Activated CD4-positive, alpha-beta T cell treated with anti-CD3 and anti-CD28 coated beads, Interleukin-2, amount 50 U/mL, for 1 hour (primary cell): ENCODE data around the gene WHAMM.
A peak's percentile ranks its signal among the peaks of the same experiment; 100 is the strongest.
"Not testable (repeated sequence)": the region's sequence is repeated elsewhere in the genome, so short reads cannot be mapped to it uniquely, and the experiment has no call there.

Experiments
- DNase-seq: peaks from one replicate; pipeline ENCODE4 v3.0.0-alpha.2; 2020

Gene WHAMM, protein sequence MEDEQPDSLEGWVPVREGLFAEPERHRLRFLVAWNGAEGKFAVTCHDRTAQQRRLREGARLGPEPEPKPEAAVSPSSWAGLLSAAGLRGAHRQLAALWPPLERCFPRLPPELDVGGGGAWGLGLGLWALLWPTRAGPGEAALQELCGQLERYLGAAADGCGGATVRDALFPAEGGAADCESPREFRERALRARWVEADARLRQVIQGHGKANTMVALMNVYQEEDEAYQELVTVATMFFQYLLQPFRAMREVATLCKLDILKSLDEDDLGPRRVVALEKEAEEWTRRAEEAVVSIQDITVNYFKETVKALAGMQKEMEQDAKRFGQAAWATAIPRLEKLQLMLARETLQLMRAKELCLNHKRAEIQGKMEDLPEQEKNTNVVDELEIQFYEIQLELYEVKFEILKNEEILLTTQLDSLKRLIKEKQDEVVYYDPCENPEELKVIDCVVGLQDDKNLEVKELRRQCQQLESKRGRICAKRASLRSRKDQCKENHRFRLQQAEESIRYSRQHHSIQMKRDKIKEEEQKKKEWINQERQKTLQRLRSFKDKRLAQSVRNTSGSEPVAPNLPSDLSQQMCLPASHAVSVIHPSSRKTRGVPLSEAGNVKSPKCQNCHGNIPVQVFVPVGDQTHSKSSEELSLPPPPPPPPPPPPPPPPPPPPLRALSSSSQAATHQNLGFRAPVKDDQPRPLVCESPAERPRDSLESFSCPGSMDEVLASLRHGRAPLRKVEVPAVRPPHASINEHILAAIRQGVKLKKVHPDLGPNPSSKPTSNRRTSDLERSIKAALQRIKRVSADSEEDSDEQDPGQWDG

DNA sequence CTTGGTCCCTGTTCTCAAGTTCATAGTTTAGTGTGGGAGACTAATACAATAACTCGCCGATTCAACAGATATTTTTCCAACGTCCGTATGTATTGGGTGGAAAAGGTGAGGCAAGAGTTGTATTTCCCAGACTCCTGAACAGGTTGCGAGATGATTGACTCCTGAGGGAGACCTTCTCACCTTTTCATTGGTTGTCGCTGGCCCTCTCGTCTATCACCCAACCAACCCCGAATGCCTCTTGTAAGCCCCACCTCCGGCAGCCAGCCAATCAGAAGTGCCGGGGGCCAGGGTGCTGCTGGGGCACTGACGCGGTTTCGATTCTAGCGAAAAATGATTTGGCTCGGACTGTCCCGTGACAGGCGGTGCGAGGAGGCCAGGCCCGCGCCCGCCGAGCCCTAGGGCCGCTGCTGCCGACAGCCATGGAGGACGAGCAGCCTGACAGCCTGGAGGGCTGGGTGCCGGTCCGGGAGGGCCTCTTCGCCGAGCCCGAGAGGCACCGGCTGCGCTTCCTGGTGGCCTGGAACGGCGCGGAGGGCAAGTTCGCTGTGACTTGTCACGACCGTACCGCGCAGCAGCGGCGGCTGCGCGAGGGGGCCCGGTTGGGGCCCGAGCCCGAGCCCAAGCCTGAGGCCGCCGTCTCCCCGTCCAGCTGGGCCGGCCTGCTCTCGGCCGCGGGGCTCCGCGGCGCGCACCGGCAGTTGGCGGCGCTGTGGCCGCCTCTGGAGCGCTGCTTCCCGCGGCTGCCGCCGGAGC lies at the start of gene WHAMM:
Gene WHAMM (plus strand): TSS at position 321 of the 753 bp plus-strand sequence. CDS start 99 bp downstream, at position 420.
- DNase-seq: peak; percentile 92

GRCh38 chr15:82763361-82764116 lies 45.9 kb upstream of the WHAMM start:
- DNase-seq: no peak

DNA sequence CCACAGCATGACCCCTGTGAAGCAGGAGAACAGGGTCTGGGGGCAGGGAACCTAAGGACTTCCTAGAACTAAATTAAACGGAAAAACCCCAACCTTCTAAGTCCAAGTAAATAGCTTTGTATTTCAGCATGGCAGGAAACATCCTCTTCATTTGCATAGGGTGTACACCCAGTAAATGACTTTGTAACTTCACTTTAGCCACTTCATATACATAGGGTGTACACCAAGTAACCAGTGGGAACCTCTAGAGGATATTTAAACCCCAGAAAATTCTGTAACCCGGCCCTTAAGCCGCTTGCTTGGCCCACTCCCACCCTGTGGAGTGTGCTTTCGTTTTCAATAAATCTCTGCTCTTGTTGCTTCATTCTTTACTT lies 45.3 kb upstream of the WHAMM start:
- DNase-seq: no peak

DNA sequence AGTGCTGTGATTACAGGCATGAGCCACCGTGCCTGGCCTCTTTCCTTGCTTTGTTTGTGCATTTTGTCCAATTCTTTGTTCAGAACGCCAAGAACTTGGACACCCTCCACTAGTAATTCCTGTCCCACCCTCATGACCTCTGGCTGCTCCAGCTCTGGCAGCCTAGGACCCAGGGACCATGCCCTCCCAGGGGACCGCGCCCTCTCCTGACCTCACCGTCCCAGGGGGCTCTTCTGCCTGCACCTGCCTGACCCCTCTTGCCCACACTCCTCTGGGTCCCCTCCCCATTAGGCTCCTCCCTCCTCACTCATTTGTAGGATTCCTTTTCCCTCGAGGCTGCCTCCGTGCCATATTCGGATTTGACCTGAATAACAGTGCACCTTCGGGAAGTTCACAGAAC lies 44.7 kb upstream of the WHAMM start:
- no peak for DNase-seq

DNA sequence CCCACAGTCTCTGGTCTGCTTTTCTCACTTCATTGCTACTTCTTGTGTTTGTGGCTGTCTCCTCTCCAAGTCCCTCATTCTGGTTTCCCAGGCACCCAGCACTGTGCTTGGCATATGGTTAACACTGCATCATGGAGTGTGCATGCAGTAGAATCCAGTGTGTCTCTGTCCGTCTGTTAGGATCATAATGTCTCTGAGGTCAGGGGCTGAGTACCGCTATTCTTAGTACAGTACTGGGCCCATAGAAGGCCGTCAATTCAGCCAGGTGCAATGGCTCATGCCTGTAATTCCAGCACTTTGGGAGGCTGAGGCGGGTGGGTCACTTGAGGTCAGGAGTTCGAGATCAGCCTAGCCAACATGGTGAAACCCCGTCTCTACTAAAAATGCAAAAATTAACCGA lies 43.2 kb upstream of the WHAMM start:
- not testable (repeated sequence) for DNase-seq

DNA sequence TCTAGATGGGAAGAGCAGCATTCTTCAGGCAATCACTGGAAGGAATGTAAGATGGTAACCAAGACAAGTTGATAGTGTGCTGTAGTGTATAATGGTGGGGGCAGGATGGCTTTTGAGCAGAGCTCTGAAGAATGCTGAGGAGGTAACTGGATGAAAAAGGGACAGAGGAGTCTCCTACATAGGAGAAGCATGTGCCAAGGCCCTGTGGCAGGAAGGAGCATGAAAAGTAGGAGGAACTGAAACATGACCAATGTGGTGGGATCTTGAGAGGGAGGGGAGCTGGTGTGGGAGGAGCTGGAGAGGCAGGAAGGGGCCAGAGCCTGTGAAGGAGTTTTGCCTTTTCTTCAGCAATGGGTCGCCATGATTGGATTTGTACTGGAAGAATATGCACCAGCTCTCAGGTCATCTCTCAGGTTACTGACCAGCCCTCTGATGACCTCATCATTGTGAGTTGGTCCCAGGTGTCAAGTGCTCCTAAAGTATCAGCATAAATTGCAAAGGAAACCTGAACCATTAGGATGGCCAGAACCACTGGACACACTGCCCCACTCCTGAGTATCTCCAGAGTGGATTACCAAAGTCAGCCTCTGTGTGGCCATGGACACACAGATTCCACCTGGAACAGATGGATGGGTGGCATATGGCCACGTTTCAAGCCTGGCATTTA lies 42.1 kb upstream of the WHAMM start:
- DNase-seq: no peak

DNA sequence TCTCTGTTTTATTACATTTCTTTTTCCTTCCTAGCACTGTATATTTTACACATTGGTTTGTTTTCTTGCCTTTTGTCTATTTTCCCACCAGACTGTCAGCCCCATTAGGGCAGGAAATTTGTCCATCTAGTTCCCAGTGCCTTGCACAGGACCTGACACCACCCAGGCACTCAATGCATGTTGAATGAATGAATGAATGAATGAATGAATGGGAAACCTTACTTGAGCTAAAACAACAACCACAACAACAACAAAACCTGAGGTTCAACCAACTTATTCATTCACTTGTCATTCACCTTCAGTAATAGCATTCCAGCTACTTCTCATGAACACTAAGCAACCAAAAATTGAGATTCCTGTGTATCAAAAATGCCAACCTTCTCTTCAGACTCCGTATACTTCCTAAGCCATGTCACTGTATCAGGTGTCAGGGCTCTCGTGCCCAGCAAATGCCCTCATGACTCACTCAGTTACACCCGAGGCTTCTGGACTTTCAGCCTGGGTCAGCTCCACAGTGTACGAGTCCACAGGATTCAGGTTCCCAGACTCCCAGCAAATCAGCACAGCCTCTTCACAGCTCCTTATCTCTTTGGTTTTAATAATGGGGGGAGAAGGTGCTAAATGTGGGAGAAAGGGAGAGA lies 40.9 kb upstream of the WHAMM start:
- no peak for DNase-seq

DNA sequence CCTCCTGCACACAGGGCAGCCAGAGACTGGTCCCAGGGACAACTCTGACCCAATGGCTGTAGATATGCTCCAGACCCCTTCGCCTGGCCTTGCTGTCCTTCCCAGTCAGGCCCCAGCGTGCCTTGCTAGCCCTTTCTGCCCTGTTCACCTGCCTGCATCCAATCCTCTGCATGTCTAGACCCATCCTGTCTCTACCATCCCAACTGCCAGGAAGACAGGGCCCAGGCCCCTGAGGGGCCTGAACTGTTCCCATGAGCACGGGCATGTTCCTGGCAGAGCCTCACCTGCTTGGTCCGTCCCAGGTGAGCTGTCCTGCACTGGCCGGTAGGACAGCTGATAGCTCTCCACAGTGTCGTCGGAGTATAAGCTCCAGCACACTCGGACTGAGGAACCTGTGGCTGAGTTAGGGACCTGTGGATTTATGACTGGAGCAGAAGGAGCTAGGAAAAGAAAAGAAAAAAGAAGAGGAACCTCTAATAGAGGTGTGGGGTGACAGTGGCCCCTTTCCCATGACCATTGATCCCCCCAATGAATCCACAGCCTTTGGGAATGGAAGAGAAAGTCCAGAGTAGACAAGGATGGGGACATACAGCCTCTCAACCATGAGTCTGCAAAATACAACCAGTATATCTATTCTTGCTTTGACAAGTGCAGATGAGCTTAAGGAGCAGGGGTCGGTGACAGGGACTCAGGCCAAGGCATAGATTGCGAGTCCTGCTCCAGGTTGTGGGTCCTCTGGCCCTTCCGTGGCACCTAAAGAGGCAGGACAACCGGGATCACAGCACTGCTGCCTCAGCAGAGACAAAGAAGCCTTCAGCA lies 37.4 kb upstream of the WHAMM start:
- DNase-seq: no peak

DNA sequence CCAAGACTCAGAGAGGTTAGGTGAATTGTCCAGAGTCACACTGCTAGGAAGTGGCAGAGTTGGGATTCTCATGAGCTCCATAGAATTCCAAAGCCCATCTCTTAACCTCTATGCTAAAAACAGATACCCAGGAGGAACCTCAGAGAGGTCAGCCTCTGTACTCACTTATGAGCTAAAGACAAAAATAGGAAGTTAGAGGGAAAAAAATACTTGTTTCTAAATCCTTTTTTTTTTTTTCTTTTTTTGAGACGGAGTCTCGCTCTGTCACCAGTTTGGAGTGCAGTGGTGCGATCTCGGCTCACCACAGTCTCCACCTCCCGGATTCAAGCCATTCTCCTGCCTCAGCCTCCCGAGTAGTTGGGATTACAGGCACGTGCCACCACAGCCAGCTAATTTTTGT lies 34.9 kb upstream of the WHAMM start:
- no peak for DNase-seq

GRCh38 chr15:82778755-82779154 lies 30.7 kb upstream of the WHAMM start:
- no peak for DNase-seq

GRCh38 chr15:82781349-82781748 lies 28.1 kb upstream of the WHAMM start:
- no peak for DNase-seq

DNA sequence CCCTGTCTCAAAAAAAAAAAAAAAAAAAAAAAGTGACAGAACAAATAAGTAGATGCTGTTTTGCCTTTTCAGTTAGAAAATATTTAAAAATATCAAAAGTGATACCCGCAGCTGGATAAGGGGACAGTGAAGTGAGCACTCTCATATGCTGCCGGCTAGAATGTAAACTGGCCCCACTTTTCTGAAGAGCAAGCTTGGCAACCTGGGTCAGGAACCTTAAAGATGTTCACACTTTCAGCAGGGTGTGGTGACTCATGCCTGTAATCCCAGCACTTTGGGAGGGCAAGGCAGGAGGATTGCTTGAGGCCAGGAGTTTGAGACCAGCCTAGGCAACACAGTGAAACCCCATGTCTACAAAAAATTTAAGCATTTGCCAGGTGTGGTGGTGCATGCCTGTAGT lies 20.9 kb upstream of the WHAMM start:
- DNase-seq: no peak

DNA sequence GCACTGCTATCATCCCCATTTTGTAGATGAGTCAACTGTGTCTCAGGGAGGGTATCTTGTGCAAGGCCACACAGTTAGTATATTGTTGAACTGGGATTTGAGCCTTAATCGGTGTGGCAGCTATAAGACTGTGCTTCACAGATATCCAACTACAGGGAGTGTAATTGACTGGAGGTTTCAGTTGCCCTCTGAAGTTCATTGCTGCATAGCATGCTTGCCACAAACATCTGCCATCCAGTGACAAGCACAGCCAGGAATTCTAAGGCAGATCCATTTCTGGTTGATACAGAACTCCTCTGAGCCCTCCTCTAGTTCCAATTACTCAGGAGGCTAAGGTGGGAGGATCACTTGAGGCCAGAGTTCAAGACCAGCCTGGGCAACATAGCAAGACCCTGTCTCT lies 19.9 kb upstream of the WHAMM start:
- DNase-seq: no peak

DNA sequence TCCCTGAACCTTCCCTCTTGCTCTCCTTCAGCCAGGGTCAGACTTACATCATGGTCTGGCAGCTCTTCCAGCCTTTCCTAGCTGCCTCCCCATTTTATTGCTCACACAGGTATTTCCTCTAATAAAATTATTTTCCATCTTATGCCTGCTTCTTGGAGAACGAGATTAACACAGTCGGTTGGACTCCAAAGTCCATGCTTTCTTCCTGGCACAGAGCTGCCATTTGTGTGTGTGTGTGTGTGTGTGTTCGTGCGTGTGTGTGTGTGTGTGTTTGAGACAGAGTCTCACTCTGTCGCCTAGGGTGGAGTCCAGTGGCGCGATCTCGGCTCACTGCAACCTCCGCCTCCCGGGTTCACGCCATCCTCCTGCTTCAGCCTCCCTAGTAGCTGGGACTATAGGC lies 19.1 kb upstream of the WHAMM start:
- no peak for DNase-seq

DNA sequence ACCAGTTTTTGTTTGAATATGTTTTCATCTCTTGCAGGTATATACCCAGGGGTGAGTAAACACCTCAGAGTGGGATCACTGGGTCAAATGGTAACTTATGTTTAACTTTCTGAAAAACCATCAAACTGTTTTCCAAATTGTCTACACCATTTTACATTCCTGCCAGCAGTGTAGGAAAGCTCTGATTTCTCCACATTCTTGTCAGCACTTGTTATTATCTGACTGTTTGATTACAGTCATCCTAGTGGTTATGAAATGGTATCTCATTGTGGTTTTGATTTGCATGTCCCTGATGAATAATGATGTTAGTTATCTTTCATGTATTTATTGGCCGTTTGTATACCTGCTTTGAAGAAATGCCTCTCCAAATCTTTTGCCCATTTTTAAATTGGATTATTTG lies 17.4 kb upstream of the WHAMM start:
- DNase-seq: no peak

DNA sequence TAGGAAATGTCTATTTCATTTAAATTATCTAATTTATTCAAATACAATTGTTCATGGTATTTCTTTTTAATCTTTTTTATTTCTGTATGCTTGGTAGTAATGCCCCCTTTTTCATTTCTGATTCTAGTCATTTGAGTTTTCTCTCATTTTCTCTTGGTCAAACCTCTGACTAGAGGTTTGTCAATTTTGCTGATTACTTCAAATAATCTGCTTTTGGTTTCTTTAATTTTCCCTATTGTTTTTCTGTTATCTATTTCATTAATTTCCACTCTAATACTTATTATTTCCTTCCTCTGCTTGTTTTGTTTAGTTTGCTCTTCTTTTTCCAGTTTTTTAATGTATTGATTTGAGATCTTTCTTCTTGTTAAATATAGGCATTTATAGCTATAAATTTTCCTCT lies 15.7 kb upstream of the WHAMM start:
- no peak for DNase-seq

GRCh38 chr15:82798104-82798503 lies 11.3 kb upstream of the WHAMM start:
- no peak for DNase-seq

DNA sequence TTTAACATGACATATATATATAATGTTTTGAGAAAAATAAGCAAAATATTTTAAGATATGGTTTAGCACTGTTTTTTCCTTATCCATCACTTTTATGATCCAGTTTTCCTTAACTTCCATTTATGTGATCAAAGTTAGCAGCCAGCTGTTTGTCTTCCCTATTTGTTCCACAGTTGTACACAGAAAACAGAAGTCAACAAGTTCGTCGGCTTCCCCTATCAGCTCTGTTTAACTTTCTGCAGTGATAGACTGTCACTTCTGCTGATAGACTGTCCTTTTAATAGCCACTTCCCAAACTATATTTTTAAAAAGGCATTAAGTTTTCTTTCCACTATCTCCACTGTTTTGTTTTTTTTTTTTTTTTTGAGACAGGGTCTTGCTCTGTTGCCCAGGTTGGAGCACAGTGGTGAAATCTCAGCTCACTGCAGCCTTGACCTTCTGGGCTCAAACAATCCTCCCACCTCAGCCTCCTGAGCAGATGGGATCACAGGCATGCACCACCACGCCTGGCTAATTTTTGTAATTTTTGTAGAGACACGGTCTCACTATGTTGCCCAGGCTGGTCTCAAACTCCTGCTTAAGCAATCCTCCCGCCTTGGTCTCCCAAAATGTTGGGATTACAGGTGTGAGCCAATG lies 10.8 kb upstream of the WHAMM start:
- DNase-seq: no peak

DNA sequence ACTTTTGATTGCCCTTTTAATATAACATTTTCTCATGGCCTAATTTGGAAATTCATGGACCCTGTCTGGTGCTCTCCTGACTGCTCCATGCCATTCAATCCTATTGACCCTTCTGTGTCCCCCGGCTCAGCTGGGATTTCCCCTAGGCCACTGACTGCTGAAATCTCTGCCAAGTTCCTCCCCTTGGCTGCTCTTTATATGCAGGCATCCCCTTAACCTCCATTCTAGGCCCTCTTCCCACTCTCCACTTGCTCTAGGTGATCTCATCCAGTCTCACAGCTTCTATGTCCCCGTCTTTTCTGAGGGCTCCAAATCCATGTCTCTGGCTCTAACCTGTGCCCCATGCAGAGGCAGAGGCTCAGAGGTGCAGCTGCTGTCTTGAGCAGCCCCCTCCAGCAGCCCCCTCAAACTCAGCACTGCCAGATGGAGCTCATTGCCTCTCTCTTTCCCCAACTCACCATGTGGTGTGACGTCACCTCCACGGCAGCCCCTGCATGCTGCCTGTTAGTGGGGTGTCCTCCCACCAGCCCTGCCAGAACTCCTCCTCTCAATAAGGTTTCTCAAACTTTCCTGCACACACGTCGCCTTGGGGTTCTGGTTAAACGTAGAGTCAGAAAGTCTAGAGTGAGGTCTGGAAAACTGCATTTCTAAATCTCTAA lies 10.1 kb upstream of the WHAMM start:
- no peak for DNase-seq

DNA sequence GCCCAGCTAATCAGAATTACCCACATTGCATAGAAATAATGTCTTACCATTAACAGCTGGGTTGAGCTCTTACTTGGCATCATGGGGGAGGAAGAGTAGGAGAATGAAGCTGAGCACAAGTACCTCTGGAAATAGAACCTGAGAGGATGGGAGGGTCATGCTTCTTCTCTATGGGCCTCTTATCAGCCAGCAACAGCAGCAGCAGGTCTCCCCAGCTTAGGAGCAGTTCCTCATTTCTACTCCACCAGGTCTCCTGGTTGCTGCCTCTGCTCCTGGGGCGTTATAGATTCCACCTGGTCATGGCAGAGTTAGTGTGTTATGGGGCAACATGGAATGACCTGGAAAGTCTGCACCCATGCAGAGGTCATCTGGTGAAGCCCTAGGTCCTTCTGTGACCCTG lies 6.9 kb upstream of the WHAMM start:
- DNase-seq: no peak
